Left hindlimb (tissue), 1 donor: ENCODE results near the gene NPY4R2.
"Not testable (repeated sequence)": the region's sequence is repeated elsewhere in the genome, so short reads cannot be mapped to it uniquely, and the experiment has no call there.

ENCODE experiments used
- DNase-seq: peaks from one replicate; pipeline ENCODE4 v3.0.0-alpha.2; 2018

NPY4R2 gene

GRCh38 chr10:47933462-47933861 is 15.0 kb downstream of the NPY4R2 start:
- DNase-seq = not testable (repeated sequence)

DNA sequence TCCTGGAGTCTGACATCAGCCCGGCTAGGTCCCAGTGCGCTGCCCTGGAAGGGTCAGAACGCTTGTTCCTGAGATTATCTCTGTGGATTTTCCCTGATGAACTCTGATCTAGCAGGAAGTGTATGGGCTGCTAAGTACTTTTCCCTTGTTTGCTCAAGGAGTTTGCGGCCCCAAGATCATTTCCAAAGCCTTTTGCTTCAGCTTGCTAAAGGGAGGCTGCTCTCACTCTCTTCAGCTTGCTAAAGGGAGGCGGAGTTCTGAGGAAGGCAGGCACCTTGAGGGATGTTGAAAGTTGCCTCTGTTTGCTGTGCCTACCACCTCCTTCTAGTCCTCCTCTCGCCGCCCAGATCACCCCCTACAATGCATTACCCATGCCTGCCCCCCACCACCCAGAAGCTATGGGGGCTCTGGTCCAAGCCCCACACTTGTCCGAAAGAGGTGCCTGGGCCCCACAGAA is 18.3 kb downstream of the NPY4R2 start:
- DNase-seq = not testable (repeated sequence)

- DNase-seq = not testable (repeated sequence)
These were observed 19.2 kb downstream of the NPY4R2 start for GRCh38 chr10:47937634-47938033.

GRCh38 chr10:47940821-47941220 is 22.4 kb downstream of the NPY4R2 start:
- not testable (repeated sequence) for DNase-seq

DNA sequence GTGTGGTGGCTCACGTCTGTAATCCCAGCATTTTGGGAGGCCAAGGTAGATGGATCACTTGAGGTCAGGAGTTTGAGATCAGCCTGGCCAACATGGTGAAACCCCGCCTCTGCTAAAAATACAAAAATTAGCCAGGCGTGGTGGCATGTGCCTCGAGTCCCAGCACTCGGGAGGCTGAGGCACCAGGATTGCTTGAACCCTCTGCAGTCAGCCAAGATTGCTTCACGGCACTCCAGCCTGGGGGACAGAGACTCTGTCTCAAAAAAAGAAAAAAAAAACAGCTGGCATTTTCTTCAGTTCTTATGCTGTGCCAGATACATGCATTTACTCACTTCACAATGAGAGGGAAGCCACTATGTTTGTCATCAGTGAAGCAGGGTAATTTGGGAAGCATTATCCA is 22.9 kb downstream of the NPY4R2 start:
- not testable (repeated sequence) for DNase-seq

DNA sequence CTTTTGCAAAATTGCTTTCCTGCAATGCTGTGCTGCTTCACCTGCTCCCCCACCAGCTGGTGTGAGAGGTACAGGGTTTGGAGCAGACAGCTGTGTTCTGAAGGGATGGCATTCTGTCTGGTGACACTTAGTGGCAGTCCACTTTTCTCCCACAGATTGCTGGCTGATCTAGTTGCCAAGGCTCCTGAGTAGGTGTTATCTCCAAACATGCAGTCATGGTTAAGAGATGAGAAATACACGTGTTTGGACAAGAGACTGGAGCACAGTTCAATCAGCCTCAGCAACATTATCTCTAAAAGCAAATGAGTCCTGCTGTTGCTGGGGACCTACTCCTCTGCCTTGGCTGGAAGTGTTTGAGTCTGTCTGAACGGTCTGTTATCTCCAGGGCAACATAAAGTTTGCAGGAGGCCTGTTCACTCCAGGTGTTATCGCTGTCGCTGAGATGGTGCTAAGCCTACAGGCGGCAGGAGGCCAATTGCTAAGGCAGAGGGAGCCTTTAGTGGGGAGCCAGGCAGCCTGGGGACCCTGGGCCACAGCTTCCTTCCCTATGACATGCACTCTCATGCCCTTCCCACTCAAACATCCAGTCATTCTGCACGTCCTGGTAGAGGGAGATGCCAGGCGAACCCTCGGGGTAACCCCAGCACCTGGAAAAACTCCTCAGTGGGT is 24.0 kb downstream of the NPY4R2 start:
- DNase-seq = not testable (repeated sequence)

DNA sequence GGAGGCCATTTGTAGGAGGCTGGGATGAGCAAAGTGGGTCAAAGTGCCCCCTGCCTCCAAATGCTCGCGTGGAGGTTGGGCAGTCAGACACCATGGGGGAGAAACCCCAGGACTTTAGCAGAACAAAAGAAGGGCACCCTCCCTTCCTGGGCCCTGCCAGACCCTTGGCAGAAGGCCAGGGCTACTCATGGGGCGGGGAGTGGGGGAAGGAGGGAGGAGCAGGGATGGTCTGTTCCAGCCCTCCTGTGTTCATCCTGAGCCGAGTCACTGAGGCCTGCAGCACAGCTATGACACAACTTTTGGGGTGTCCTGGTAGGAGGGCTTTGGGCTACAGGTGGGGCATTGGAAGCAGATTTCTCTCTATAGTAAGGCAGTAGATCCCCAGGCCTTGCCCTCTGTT is 24.9 kb downstream of the NPY4R2 start:
- not testable (repeated sequence) for DNase-seq

DNA sequence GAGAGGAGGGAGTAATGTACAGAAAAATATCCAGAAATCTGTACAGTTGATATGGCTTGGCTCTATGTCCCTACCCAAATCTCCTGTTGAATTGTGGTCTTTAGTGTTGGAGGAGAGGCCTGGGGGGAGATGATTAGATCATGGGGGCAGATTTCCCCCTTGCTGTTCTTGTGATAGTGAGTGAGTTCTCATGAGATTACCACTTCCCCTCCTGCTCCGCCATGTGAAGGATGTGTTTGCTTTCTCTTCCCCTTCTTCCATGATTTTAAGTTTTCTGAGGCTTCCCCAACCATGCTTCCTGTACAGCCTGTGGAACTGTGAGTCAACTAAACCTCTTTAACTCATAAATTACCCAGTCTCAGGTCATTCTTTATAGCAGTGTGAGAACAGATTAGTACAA is 29.0 kb downstream of the NPY4R2 start:
- not testable (repeated sequence) for DNase-seq

DNA sequence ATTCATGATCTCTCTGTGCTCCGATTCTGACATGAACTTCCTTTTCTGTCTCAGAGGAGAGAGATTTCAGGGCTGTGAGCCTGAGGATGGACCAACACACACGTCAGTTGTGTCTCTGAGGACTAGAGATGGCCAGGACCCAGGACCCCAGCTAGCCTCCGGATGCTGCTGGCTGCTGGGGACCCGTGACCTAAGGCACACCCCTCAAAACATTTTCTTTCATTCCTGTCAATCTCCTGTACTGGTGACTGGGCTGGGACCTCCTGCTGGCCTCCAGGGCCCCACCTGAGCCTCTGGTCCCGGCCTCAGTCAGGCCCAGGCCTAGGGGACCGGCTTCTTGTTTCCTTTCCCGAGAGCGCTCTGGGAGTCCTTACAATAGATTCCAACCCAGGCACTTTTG is 38.7 kb downstream of the NPY4R2 start:
- not testable (repeated sequence) for DNase-seq

DNA sequence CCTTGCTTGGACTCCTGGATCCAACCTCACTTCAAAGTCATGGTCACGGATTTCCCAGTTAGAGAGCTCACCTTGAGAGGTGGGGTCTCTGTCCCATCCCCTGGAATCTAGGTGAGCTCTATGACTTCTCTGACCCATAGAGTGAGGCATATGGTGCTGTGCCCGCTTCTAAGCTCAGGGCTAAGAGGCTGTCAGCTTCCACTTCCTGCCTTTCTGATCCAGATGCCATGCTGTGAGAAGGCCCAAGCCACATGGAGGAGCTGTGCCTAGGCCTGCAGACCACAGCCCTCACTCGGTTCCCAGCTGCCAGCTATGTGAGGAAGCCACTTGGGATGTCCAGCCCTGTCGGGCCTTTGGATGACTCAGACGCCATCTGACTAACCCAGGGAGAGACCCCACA is 41.2 kb downstream of the NPY4R2 start:
- DNase-seq = not testable (repeated sequence)

GRCh38 chr10:47960699-47961098 is 42.2 kb downstream of the NPY4R2 start:
- DNase-seq = not testable (repeated sequence)

DNA sequence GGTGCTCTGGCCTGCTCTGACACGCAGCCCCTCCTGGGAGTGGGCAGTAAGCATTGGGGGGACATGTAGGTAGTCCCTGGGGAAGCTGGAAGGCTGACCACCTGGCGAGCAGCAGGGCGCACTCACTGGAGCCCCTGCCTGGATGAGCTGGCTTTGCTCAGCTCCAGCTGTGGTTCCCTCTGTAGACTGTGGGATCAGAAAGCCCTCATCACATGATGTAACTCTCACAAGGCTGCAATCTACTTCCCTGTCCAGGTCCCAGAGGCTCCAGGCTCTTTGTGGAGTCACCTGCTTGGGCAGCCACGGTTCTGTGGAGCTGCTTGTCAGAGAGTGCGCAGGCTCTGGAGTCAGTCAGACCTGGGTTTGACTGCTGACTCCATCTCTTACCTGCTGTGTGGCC is 44.3 kb downstream of the NPY4R2 start:
- not testable (repeated sequence) for DNase-seq

DNA sequence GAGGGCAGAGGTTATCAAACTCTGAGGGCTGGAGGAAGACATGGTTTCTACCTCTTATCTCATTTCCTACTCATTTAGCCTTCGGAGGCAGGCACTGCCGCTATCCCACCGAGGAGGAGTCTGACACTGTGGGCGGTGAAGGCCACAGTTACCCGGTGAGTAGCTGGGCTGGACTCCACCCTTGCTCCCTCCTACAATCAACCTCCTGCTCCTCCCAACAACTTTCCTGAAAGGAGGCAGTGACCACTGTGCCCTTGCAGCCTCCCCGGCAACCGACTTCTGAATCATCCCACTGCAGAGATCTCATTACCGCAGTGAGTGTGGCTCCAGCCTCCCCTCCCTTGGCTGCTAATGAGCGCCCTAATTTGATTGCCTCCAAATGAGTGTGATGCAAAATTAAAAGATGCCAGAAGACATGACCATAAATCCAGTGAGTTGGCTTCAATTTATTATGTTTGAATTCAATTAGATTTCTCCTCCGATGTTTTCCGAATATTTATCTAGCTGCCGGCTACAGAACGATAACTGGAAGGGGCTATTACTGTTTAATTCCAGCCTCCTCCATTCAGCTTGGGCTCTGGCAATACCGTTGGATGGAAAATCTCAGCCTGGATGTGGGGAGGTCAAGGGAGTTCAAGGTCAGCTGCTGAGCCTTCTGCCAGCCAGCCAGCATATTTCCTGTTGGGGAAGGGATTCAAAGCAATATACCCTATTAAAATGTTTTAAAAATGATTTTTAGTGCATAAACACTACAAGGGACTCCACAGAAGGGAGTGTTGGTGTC is 46.0 kb downstream of the NPY4R2 start:
- DNase-seq = not testable (repeated sequence)

GRCh38 chr10:47968988-47969387 is 50.5 kb downstream of the NPY4R2 start:
- not testable (repeated sequence) for DNase-seq

DNA sequence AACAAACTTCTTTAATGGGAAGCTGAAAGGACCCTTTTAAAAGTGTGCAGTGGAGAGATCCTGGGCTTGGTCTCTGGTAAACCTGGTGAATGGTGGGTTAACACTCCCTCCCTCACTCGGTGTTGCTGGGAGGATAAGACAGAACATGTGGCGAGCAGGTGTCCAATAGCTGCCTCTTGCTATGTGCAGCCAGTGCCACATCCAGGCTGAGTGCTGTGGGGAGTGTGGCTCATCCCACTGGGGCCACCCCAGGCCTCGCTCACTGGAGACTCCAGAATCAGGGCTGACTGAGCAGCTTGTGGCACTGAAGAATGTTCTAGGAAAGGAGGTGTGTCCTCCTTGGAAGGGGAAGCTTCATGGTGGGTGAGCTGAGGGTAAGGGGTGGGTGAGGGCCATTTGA is 51.6 kb downstream of the NPY4R2 start:
- DNase-seq = not testable (repeated sequence)

- not testable (repeated sequence) for DNase-seq
These were observed 53.1 kb downstream of the NPY4R2 start for GRCh38 chr10:47971598-47971997.

DNA sequence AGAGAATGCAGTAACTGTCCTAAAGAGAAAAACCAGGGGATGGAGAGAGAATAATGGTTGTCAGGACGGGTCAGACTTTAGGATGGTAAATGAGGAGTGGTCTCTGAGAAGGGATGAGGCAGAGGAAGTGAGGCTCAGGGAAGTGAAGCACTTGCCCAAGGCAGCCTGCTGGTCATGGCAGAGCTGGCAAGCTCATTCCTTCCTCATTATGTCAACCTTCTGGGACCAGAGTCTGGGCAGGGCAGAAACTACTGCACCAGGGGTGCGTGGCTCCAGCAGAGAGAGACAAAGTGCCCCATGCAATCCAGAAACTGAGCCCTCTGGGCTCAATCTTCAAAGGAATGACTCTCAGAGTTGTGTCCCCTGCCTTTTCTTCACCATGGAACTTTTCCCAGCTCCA is 53.6 kb downstream of the NPY4R2 start:
- DNase-seq = not testable (repeated sequence)
